ENCODE results near the gene CTNNAL1. TPM values are rescaled to one million over a fixed set of nuclear protein-coding genes. Genes with fewer than 3 reads are reported as not detected.

Gene CTNNAL1, protein sequence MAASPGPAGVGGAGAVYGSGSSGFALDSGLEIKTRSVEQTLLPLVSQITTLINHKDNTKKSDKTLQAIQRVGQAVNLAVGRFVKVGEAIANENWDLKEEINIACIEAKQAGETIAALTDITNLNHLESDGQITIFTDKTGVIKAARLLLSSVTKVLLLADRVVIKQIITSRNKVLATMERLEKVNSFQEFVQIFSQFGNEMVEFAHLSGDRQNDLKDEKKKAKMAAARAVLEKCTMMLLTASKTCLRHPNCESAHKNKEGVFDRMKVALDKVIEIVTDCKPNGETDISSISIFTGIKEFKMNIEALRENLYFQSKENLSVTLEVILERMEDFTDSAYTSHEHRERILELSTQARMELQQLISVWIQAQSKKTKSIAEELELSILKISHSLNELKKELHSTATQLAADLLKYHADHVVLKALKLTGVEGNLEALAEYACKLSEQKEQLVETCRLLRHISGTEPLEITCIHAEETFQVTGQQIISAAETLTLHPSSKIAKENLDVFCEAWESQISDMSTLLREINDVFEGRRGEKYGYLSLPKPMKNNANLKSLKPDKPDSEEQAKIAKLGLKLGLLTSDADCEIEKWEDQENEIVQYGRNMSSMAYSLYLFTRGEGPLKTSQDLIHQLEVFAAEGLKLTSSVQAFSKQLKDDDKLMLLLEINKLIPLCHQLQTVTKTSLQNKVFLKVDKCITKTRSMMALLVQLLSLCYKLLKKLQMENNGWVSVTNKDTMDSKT
- total RNA-seq (2022; extraction: Qiagen RNA extraction; ENCODE audit: low read depth): 42.6 to 64.7 TPM (median 51.1 TPM) in 5 replicates

DNA sequence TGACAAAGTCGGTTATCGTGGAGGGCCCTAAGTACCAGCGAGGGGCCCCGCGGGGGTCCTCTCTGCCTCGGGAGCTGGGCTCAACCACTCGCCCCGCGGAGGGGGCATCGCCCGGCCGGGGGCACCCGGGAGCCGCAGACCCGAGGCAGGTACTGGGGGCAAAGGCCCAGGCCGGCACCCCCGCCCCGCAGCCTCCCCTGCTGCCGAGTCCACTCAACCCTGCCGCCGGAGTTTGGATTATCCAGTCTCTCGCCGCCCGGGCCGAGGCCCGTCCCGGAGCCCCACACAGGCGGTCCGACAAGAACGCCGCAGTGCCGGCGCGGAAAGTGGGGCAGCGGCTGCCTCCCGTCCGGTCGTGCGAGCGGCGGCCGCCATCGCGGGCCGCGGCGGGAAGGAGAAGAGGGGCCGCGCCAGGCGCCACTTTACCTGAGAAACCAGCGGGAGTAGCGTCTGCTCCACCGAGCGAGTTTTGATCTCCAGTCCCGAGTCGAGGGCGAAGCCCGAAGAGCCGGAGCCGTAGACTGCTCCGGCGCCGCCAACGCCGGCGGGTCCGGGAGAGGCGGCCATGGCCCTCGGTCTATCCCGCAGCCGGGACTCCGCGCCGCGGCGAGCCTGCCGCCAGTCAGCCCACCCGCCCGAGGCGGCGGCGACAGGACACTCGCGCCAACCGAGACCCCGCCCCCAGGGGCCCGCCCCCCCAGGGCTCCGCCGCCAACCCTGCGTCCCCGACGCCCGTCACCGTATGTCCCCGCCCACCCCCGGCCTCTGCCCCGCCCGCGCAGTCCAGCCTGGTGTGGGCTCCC lies at the start of gene CTNNAL1:
CTNNAL1 (minus strand) TSS at position 624 of the 803 bp plus-strand sequence; CDS start at position 567, 57 bp downstream.

DNA sequence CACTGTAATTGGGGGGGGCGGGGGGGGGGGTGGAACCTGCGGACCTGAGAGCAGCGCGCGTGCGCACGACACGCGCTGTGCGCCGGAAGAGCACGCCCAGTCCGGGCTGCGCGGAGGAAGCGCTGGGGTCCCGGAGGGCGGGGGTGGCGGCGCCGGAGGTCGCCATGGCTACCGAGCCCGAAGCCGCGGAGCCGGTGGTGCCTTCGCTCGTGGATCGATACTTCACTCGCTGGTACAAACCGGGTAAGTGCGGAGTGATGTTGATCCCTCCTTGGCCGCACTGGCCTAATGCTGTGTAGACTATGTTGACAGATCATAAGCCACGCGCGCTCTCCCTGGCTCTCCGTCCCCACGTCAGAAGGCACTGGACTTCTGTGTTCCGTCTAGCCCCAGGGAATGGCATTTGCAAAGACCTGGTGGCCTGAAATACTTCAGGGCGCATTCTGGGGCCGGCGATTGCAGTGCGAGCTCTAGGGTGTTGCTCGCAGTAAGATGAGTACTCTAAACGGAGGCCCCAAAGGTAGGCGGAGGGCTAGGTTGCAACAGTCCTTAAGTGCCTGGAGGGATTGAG lies 78.9 kb downstream of the CTNNAL1 start, which contains the start of gene ABITRAM:
ABITRAM (plus strand) TSS at position 78 of the 571 bp plus-strand sequence; CDS start at position 165, 87 bp downstream.

DNA sequence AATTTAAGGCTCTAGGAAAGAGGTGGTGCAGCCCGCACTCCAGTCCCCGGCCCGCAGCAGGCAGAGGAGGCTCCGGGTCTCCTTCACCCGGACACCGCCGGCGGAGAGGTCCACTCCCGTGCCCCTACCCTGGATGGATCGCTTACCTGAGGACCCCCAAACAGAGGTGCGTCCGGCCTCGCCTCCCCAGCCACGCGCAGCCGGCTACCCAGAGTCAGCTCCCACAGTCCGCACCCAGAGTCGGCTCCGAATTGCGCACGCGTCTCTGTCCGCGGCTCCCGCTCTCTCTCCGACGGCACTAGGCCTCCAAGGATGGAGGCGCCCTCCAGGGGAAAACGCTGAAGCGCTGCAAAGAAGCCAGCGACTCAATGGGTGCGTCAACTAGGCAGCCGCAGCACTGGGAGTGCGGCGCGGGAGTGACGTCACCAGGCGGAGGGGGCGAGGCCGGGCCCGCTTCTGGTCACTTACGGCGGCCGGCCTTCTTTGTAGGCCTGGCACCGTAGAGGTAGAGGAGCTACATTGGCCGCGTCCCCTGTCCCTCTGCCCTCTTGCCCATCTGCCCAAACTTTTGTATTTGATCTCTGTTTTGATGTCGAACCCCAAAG lies 79.5 kb downstream of the CTNNAL1 start, which contains the start of gene ELP1:
ELP1 (minus strand) TSS at position 407 of the 605 bp plus-strand sequence. CDS start 2,978 bp downstream, outside the sequence.

Other genes starting within 250 kb of the CTNNAL1 start
- gene ACTL7B, start 157.5 kb downstream of the CTNNAL1 start, total RNA-seq (2022; extraction: Qiagen RNA extraction; ENCODE audit: low read depth): not detected in 5 replicates
- gene ACTL7A, start 151.2 kb downstream of the CTNNAL1 start, total RNA-seq (2022; extraction: Qiagen RNA extraction; ENCODE audit: low read depth): not detected in 5 replicates
- gene ELP1, start 79.4 kb downstream of the CTNNAL1 start, total RNA-seq (2022; extraction: Qiagen RNA extraction; ENCODE audit: low read depth): 20.1 to 23.4 TPM (median 21.0 TPM) in 5 replicates
- 20.0 to 26.4 TPM (median 20.2 TPM) in 5 replicates for gene ABITRAM, start 79.1 kb downstream of the CTNNAL1 start, total RNA-seq (2022; extraction: Qiagen RNA extraction; ENCODE audit: low read depth)
- 35.3 to 54.6 TPM (median 47.2 TPM) in 5 replicates for gene TMEM245, start 106.4 kb upstream of the CTNNAL1 start, total RNA-seq (2022; extraction: Qiagen RNA extraction; ENCODE audit: low read depth)
- 0.15 to 0.47 TPM (median 0.19 TPM) in 5 replicates for gene FRRS1L, start 153.8 kb upstream of the CTNNAL1 start, total RNA-seq (2022; extraction: Qiagen RNA extraction; ENCODE audit: low read depth)